Measurements from ENCODE around the gene PEAR1. TPM values are rescaled to one million over a fixed set of nuclear protein-coding genes. Genes with fewer than 3 reads are reported as not detected.
"Not testable (repeated sequence)": the region's sequence is repeated elsewhere in the genome, so short reads cannot be mapped to it uniquely, and the experiment has no call there.

Gene PEAR1
- total RNA-seq, 1 donor from 2014 or later: 39.8 TPM

- Histone ChIP-seq H3K4me1 (peaks cover 4 to 15% of the 10 kb centered on the region in 2 donors), H3K27ac (no peak overlapping the region), H3K36me3 (no peaks in the 10 kb centered on the region), H3K27me3 (peaks cover 33% of the 10 kb centered on the region), H3K9me3 (no peaks in the 10 kb centered on the region), H3K4me3 (no peak overlapping the region)
- no peak for TF ChIP-seq CTCF (IDR thresholded peaks at IDR 0.05)
- intact Hi-C loops (cut with DNase I): no loop called here
- DNase-seq (ENCODE audit: low spot score in 2 of 2): no peak
Measured at GRCh38 chr1:156926175-156926574, 32.7 kb downstream of the PEAR1 start.

- intact Hi-C loops (cut with DNase I); H3K36me3 ChIP-seq; DNase-seq (ENCODE audit: low spot score in 2 of 2); H3K9me3 ChIP-seq; H3K27ac ChIP-seq; H3K4me3 ChIP-seq: not testable (repeated sequence)
- H3K27me3 ChIP-seq: peaks cover 33% of the 10 kb centered on the region
- peaks cover 4 to 15% of the 10 kb centered on the region in 2 donors for H3K4me1 ChIP-seq
Measured at GRCh38 chr1:156926695-156927094, 33.2 kb downstream of the PEAR1 start.

- Histone ChIP-seq H3K27ac (no peak overlapping the region), H3K4me3 (peak overlapping the region; percentile 39 to 53), H3K9me3 (no peaks in the 10 kb centered on the region), H3K36me3 (no peaks in the 10 kb centered on the region), H3K27me3 (peaks cover 32% of the 10 kb centered on the region), H3K4me1 (peaks cover 4 to 15% of the 10 kb centered on the region in 2 donors)
- TF ChIP-seq CTCF (IDR thresholded peaks at IDR 0.05): peak; percentile 50 to 63 (median 50)
- peak in 1 of 2 donors; percentile 76 for DNase-seq (ENCODE audit: low spot score in 2 of 2)
- intact Hi-C loops (cut with DNase I): no loop called here
Measured at GRCh38 chr1:156927215-156928042, 33.9 kb downstream of the PEAR1 start.

- Histone ChIP-seq H3K27ac (no peak overlapping the region), H3K27me3 (peaks cover 25% of the 10 kb centered on the region), H3K4me3 (peak overlapping the region in 1 of 2 donors; percentile 39), H3K4me1 (peaks cover 4 to 15% of the 10 kb centered on the region in 2 donors), H3K9me3 (no peaks in the 10 kb centered on the region), H3K36me3 (no peaks in the 10 kb centered on the region)
- intact Hi-C loops (cut with DNase I): no loop called here
- TF ChIP-seq CTCF (IDR thresholded peaks at IDR 0.05): no peak
- DNase-seq (ENCODE audit: low spot score in 2 of 2): no peak
Measured at GRCh38 chr1:156928043-156928602, 34.6 kb downstream of the PEAR1 start.

- intact Hi-C loops (cut with DNase I): no loop called here
- peaks cover 0 to 8% of the 10 kb centered on the region in 2 donors for H3K4me1 ChIP-seq
Measured at GRCh38 chr1:156929596-156930238, 36.2 kb downstream of the PEAR1 start.

More at GRCh38 chr1:156929596-156930238, 36.2 kb downstream of the PEAR1 start:
- H3K4me3 ChIP-seq: no peak overlapping the region
- TF ChIP-seq CTCF (IDR thresholded peaks at IDR 0.05): no peak
- H3K27me3 ChIP-seq: peaks cover 9% of the 10 kb centered on the region
- no peaks in the 10 kb centered on the region for H3K9me3 ChIP-seq
- DNase-seq (ENCODE audit: low spot score in 2 of 2): no peak
- H3K36me3 ChIP-seq: no peaks in the 10 kb centered on the region
- no peak overlapping the region for H3K27ac ChIP-seq

Data from ascending aorta (tissue), 2 donors.